CD8-positive, alpha-beta memory T cell (primary cell): ENCODE results near the gene DAB2IP. TPM values are rescaled to one million over a fixed set of nuclear protein-coding genes. Genes with fewer than 3 reads are reported as not detected.

Source experiments
- CTCF ChIA-PET: fragments of 350-600 bp; sonication (Branson Sonifier 250); formaldehyde crosslinking; loops from one replicate; lab custom pipeline; 2021; ENCODE audit warnings: antibody characterized with exemption; lab: Charles Lee
- POLR2A ChIA-PET: fragments of 350-600 bp; sonication (Branson Sonifier 250); formaldehyde crosslinking; loops from one replicate; lab custom pipeline; 2021; ENCODE audit warnings: antibody characterized with exemption; lab: Charles Lee
- DNase-seq, 5 donors: peaks; one replicate each; pipeline versions ENCODE4 v3.0.0 to v3.0.0-alpha.2; 2020 to 2022; ENCODE audit warnings: mixed read lengths in 1 of 5
- H3K27ac ChIP-seq: one replicate; pipeline ENCODE4 v1.7.0; 2013; ENCODE audit warnings: low read depth, mild to moderate bottlenecking, low read length, moderate library complexity
- H3K27me3 ChIP-seq: 2 replicates; pipeline ENCODE4 v1.7.0; 2013; ENCODE audit warnings: low read length, mild to moderate bottlenecking; ENCODE audit not compliant: insufficient read depth, poor library complexity, severe bottlenecking
- H3K36me3 ChIP-seq: 2 replicates; pipeline ENCODE4 v1.7.0; 2013; ENCODE audit warnings: mild to moderate bottlenecking, low read length, moderate library complexity; ENCODE audit not compliant: insufficient read depth
- H3K4me1 ChIP-seq: 2 replicates; pipeline ENCODE4 v1.7.0; 2013; ENCODE audit warnings: mild to moderate bottlenecking, low read length, moderate library complexity; ENCODE audit not compliant: insufficient read depth
- H3K4me3 ChIP-seq: 2 replicates; pipeline ENCODE4 v1.7.0; 2013; ENCODE audit warnings: mild to moderate bottlenecking, low read length
- H3K9me3 ChIP-seq: 2 replicates; pipeline ENCODE4 v1.7.0; 2013; ENCODE audit warnings: mild to moderate bottlenecking, low read length
- H3K27ac Mint-ChIP-seq, 8 donors: one replicate each; pipeline ENCODE4 v1.8.0; 2020 to 2021; ENCODE audit warnings: mixed read lengths in 8 of 8, mild to moderate bottlenecking in 6 of 8, inconsistent platforms in 3 of 8, moderate library complexity in 3 of 8
- H3K27me3 Mint-ChIP-seq, 2 donors: one replicate each; pipeline ENCODE4 v1.8.0; 2020 to 2021; ENCODE audit warnings: mixed read lengths in 2 of 2, mild to moderate bottlenecking in 1 of 2, moderate library complexity in 1 of 2
- H3K36me3 Mint-ChIP-seq, 3 donors: one replicate each; pipeline ENCODE4 v1.8.0; 2020 to 2021; ENCODE audit warnings: mixed read lengths in 3 of 3, inconsistent platforms in 1 of 3, mild to moderate bottlenecking in 1 of 3
- H3K4me1 Mint-ChIP-seq, 3 donors: one replicate each; pipeline ENCODE4 v1.8.0; 2020 to 2021; ENCODE audit warnings: mixed read lengths in 3 of 3, inconsistent platforms in 1 of 3, mild to moderate bottlenecking in 1 of 3
- H3K4me3 Mint-ChIP-seq, 7 donors: one replicate each; pipeline ENCODE4 v1.8.0; 2020 to 2021; ENCODE audit warnings: mixed read lengths in 7 of 7, mild to moderate bottlenecking in 6 of 7, moderate library complexity in 4 of 7, inconsistent platforms in 2 of 7
- H3K9me3 Mint-ChIP-seq, 5 donors: one replicate each; pipeline ENCODE4 v1.8.0; 2020 to 2022; ENCODE audit warnings: mixed read lengths in 5 of 5, mild to moderate bottlenecking in 3 of 5, moderate library complexity in 2 of 5, inconsistent platforms in 1 of 5
- polyA plus RNA-seq: library from polyadenylated mRNA; unstranded; fragments of 300-500 nt; fragmentation: Illumina TruSeq; gene quantifications from one replicate; pipeline ENCODE4 v1.2.3, GENCODE V29; 2021
- total RNA-seq, 2 experiments: library from RNA; stranded (reverse); gene quantifications; one replicate each; pipeline ENCODE4 v1.2.3, GENCODE V29; 2021

Gene DAB2IP
- total and polyA plus RNA-seq, 3 experiments from 2014 or later: 0.15 to 0.41 (median 0.27) TPM

GRCh38 chr9:121731090-121731489, 79.7 kb downstream of the DAB2IP start:
- peaks cover 34 to 40% (median 38%) of the 10 kb centered on the region in 3 donors for H3K4me1 Mint-ChIP-seq
- Histone ChIP-seq H3K36me3 (no peaks in the 10 kb centered on the region), H3K4me3 (no peak overlapping the region), H3K9me3 (no peaks in the 10 kb centered on the region), H3K27ac (no peak overlapping the region), H3K27me3 (no peaks in the 10 kb centered on the region), H3K4me1 (peaks cover 19% of the 10 kb centered on the region)
- DNase-seq: no peak
- peak overlapping the region in 2 of 7 donors; percentile 13 to 41 for H3K4me3 Mint-ChIP-seq
- peak overlapping the region in 7 of 8 donors; percentile 25 to 96 (median 78) for H3K27ac Mint-ChIP-seq
- ChIA-PET CTCF (no interaction called here), POLR2A (no interaction called here)
- H3K27me3 Mint-ChIP-seq: peaks cover 3 to 15% of the 10 kb centered on the region in 2 donors
- H3K9me3 Mint-ChIP-seq: no peaks in the 10 kb centered on the region
- H3K36me3 Mint-ChIP-seq: no peaks in the 10 kb centered on the region

DNA sequence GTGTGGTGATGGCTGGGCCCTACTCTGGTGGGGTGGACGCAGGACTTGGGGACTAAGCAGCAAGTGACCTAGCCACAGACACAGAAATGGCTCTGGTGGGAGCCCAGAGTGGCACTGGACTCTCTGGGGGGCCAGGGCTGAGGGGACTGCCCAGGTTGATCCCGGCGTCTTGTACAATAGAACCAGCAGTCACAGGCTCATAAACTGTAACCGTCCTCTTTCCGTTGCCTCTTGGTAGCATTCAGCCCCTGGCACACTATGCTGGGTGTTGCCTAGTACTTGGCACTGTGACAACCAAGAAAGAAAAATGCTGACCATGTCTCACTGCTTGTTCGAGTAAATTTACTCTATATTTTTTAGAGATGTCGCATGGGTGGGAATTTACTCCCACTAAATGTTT, 80.5 kb downstream of the DAB2IP start:
- H3K27me3 ChIP-seq: no peaks in the 10 kb centered on the region
- Mint-ChIP-seq H3K27me3 (peaks cover 7 to 19% of the 10 kb centered on the region in 2 donors), H3K36me3 (no peaks in the 10 kb centered on the region), H3K9me3 (no peaks in the 10 kb centered on the region), H3K27ac (peak overlapping the region; percentile 27 to 99 (median 92)), H3K4me1 (peaks cover 38 to 44% (median 43%) of the 10 kb centered on the region in 3 donors), H3K4me3 (peak overlapping the region in 5 of 7 donors; percentile 21 to 85 (median 75))
- peaks cover 19% of the 10 kb centered on the region for H3K4me1 ChIP-seq
- H3K36me3 ChIP-seq: no peaks in the 10 kb centered on the region
- H3K27ac ChIP-seq: no peak overlapping the region
- no peak for DNase-seq
- no peak overlapping the region for H3K4me3 ChIP-seq
- H3K9me3 ChIP-seq: no peaks in the 10 kb centered on the region
- CTCF ChIA-PET: interaction anchor here (1.1 kb wide), 1 partner anchor 249 kb away, joined by 3 read pairs; no protein-coding TSS in a partner anchor
- POLR2A ChIA-PET: no interaction called here

DNA sequence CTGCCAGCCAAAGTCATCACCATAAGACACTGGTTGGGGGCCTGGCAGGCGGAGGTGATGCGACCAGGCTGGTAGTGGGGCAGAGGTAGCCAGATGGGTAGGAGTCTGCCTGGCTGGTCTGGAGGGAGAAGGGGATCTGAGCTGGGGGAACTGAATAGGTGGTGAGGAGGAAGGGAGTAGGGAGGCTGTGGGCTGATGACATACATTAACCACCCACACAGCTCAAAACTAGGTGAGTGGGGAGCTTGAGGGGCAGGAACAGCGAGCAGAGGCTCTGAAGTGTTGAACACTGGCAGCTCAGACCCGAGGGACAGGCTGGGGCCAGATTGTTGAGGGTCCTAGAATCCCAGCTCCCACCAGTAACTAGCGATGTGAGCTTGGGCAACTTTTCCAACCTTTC, 81.0 kb downstream of the DAB2IP start:
- ChIA-PET POLR2A (no interaction called here), CTCF (interaction anchor here (1.1 kb wide), 1 partner anchor 249 kb away, joined by 3 read pairs; no protein-coding TSS in a partner anchor)
- Mint-ChIP-seq H3K4me1 (peaks cover 38 to 44% (median 43%) of the 10 kb centered on the region in 3 donors), H3K27me3 (peaks cover 7 to 19% of the 10 kb centered on the region in 2 donors), H3K9me3 (no peaks in the 10 kb centered on the region), H3K27ac (peak overlapping the region; percentile 40 to 99 (median 92)), H3K36me3 (no peaks in the 10 kb centered on the region), H3K4me3 (peak overlapping the region; percentile 8 to 85 (median 73))
- H3K4me1 ChIP-seq: peaks cover 19% of the 10 kb centered on the region
- no peaks in the 10 kb centered on the region for H3K36me3 ChIP-seq
- H3K27ac ChIP-seq: no peak overlapping the region
- H3K4me3 ChIP-seq: no peak overlapping the region
- no peaks in the 10 kb centered on the region for H3K9me3 ChIP-seq
- no peaks in the 10 kb centered on the region for H3K27me3 ChIP-seq
- peak in 1 of 5 donors; percentile 10 for DNase-seq

GRCh38 chr9:121732886-121733285, 81.5 kb downstream of the DAB2IP start:
- Histone ChIP-seq H3K4me1 (peaks cover 19% of the 10 kb centered on the region), H3K27ac (no peak overlapping the region), H3K27me3 (no peaks in the 10 kb centered on the region), H3K36me3 (no peaks in the 10 kb centered on the region), H3K9me3 (no peaks in the 10 kb centered on the region), H3K4me3 (no peak overlapping the region)
- ChIA-PET CTCF (interaction anchor here (1.1 kb wide), 1 partner anchor 248 kb away, joined by 3 read pairs; no protein-coding TSS in a partner anchor), POLR2A (no interaction called here)
- no peaks in the 10 kb centered on the region for H3K36me3 Mint-ChIP-seq
- peaks cover 7 to 19% of the 10 kb centered on the region in 2 donors for H3K27me3 Mint-ChIP-seq
- H3K4me1 Mint-ChIP-seq: peaks cover 38 to 44% (median 43%) of the 10 kb centered on the region in 3 donors
- peak overlapping the region in 6 of 7 donors; percentile 8 to 85 (median 74) for H3K4me3 Mint-ChIP-seq
- H3K27ac Mint-ChIP-seq: peak overlapping the region; percentile 40 to 99 (median 92)
- no peaks in the 10 kb centered on the region for H3K9me3 Mint-ChIP-seq
- DNase-seq: peak in 1 of 5 donors; percentile 45

- ChIA-PET POLR2A (interaction anchor here (0.6 kb wide), 1 partner anchor 627 kb away, joined by 3 read pairs; no protein-coding TSS in a partner anchor), CTCF (no interaction called here)
- H3K4me1 ChIP-seq: peaks cover 19% of the 10 kb centered on the region
- H3K9me3 Mint-ChIP-seq: no peaks in the 10 kb centered on the region
- H3K4me3 Mint-ChIP-seq: peak overlapping the region in 3 of 7 donors; percentile 15 to 57 (median 50)
- no peak overlapping the region for H3K4me3 ChIP-seq
- no peak overlapping the region for H3K27ac ChIP-seq
- H3K4me1 Mint-ChIP-seq: peaks cover 38 to 49% (median 43%) of the 10 kb centered on the region in 3 donors
- no peaks in the 10 kb centered on the region for H3K27me3 ChIP-seq
- H3K27me3 Mint-ChIP-seq: peaks cover 9 to 19% of the 10 kb centered on the region in 2 donors
- H3K9me3 ChIP-seq: no peaks in the 10 kb centered on the region
- DNase-seq: no peak
- H3K36me3 Mint-ChIP-seq: no peaks in the 10 kb centered on the region
- no peaks in the 10 kb centered on the region for H3K36me3 ChIP-seq
- peak overlapping the region in 4 of 8 donors; percentile 20 to 87 (median 76) for H3K27ac Mint-ChIP-seq
Observed at GRCh38 chr9:121734465-121734864, 83.0 kb downstream of the DAB2IP start.

- Histone ChIP-seq H3K4me3 (no peak overlapping the region), H3K27ac (no peak overlapping the region), H3K9me3 (no peaks in the 10 kb centered on the region), H3K36me3 (no peaks in the 10 kb centered on the region), H3K27me3 (no peaks in the 10 kb centered on the region), H3K4me1 (peaks cover 19% of the 10 kb centered on the region)
- POLR2A ChIA-PET: no interaction called here
- CTCF ChIA-PET: no interaction called here
- Mint-ChIP-seq H3K36me3 (no peaks in the 10 kb centered on the region), H3K9me3 (no peaks in the 10 kb centered on the region), H3K4me1 (peaks cover 38 to 49% (median 43%) of the 10 kb centered on the region in 3 donors), H3K27ac (peak overlapping the region in 6 of 8 donors; percentile 20 to 94 (median 76)), H3K4me3 (peak overlapping the region in 3 of 7 donors; percentile 23 to 57 (median 32)), H3K27me3 (peaks cover 9 to 19% of the 10 kb centered on the region in 2 donors)
- DNase-seq: no peak
Observed at GRCh38 chr9:121735065-121735792, 83.8 kb downstream of the DAB2IP start.

- peak overlapping the region in 2 of 7 donors; percentile 15 to 57 for H3K4me3 Mint-ChIP-seq
- H3K36me3 Mint-ChIP-seq: no peaks in the 10 kb centered on the region
- POLR2A ChIA-PET: no interaction called here
- Histone ChIP-seq H3K27ac (no peak overlapping the region), H3K27me3 (no peaks in the 10 kb centered on the region), H3K4me1 (peaks cover 19% of the 10 kb centered on the region), H3K4me3 (no peak overlapping the region), H3K9me3 (no peaks in the 10 kb centered on the region), H3K36me3 (no peaks in the 10 kb centered on the region)
- no peak for DNase-seq
- CTCF ChIA-PET: no interaction called here
- H3K4me1 Mint-ChIP-seq: peaks cover 38 to 46% (median 43%) of the 10 kb centered on the region in 3 donors
- peaks cover 9 to 19% of the 10 kb centered on the region in 2 donors for H3K27me3 Mint-ChIP-seq
- H3K9me3 Mint-ChIP-seq: no peaks in the 10 kb centered on the region
- peak overlapping the region in 5 of 8 donors; percentile 19 to 91 (median 78) for H3K27ac Mint-ChIP-seq
Observed at GRCh38 chr9:121735793-121736770, 84.6 kb downstream of the DAB2IP start.
